Right kidney (tissue), 9 donors: ENCODE results near the gene UNC79.
"Not testable (repeated sequence)": the region's sequence is repeated elsewhere in the genome, so short reads cannot be mapped to it uniquely, and the experiment has no call there.

Experiments
- DNase-seq: peaks from one replicate; pipeline ENCODE4 v3.0.0-alpha.2; 2016
- long read RNA-seq, 8 donors: transcript quantifications; one replicate each; lab custom pipeline, GENCODE V29; 2026

UNC79 gene
- long read RNA-seq, donor 1 = 0 reads
- long read RNA-seq, donor 2 = 0 reads
- long read RNA-seq, donor 3 = 0 reads
- long read RNA-seq, donor 4 = 0 reads
- long read RNA-seq, donor 5 = 0 reads
- long read RNA-seq, donor 6 = 0 reads
- long read RNA-seq, donor 7 = 0 reads
- long read RNA-seq, donor 8 = 0 reads

GRCh38 chr14:93430315-93431035 lies at the start of gene UNC79:
Gene UNC79 (plus strand): TSS chr14:93430939. CDS start chr14:93431030, 91 bp downstream.
- DNase-seq = peak; percentile 42

GRCh38 chr14:93381644-93382043 lies 49.1 kb upstream of the UNC79 start:
- DNase-seq = no peak

GRCh38 chr14:93384256-93384655 lies 46.5 kb upstream of the UNC79 start:
- DNase-seq = not testable (repeated sequence)

GRCh38 chr14:93395231-93395630 lies 35.5 kb upstream of the UNC79 start:
- DNase-seq = no peak

GRCh38 chr14:93396456-93396855 lies 34.3 kb upstream of the UNC79 start:
- DNase-seq = no peak

- DNase-seq = no peak
These were observed 32.2 kb upstream of the UNC79 start for GRCh38 chr14:93398491-93398890.

- no peak for DNase-seq
These were observed 27.8 kb upstream of the UNC79 start for GRCh38 chr14:93402951-93403350.

GRCh38 chr14:93410021-93410420 lies 20.7 kb upstream of the UNC79 start:
- DNase-seq = no peak

- no peak for DNase-seq
These were observed 19.8 kb upstream of the UNC79 start for GRCh38 chr14:93410893-93411292.

GRCh38 chr14:93425136-93425535 lies 5.6 kb upstream of the UNC79 start:
- not testable (repeated sequence) for DNase-seq

- DNase-seq = no peak
These were observed 4.0 kb upstream of the UNC79 start for GRCh38 chr14:93426750-93427149.

GRCh38 chr14:93431036-93431670 lies 414 bp downstream of the UNC79 start:
- DNase-seq = peak; percentile 42

GRCh38 chr14:93454224-93454623 lies 23.5 kb downstream of the UNC79 start:
- DNase-seq = no peak

- no peak for DNase-seq
These were observed 25.6 kb downstream of the UNC79 start for GRCh38 chr14:93456356-93456755.

- DNase-seq = no peak
These were observed 27.5 kb downstream of the UNC79 start for GRCh38 chr14:93458234-93458633.

GRCh38 chr14:93462479-93462878 lies 31.7 kb downstream of the UNC79 start:
- no peak for DNase-seq

GRCh38 chr14:93464271-93464670 lies 33.5 kb downstream of the UNC79 start:
- no peak for DNase-seq

- DNase-seq = no peak
These were observed 44.7 kb downstream of the UNC79 start for GRCh38 chr14:93475471-93475870.

- DNase-seq = no peak
These were observed 45.6 kb downstream of the UNC79 start for GRCh38 chr14:93476305-93476704.

GRCh38 chr14:93479074-93479473 lies 48.3 kb downstream of the UNC79 start:
- not testable (repeated sequence) for DNase-seq

- DNase-seq = no peak
These were observed 50.1 kb downstream of the UNC79 start for GRCh38 chr14:93480867-93481266.

- no peak for DNase-seq
These were observed 51.0 kb downstream of the UNC79 start for GRCh38 chr14:93481758-93482157.

GRCh38 chr14:93490001-93490400 lies 59.3 kb downstream of the UNC79 start:
- no peak for DNase-seq

GRCh38 chr14:93493054-93493453 lies 62.3 kb downstream of the UNC79 start:
- DNase-seq = peak; percentile 1
